Measurements from ENCODE around the gene PTPN4. TPM values are rescaled to one million over a fixed set of nuclear protein-coding genes. Genes with fewer than 3 reads are reported as not detected.

The PTPN4 gene
- total and polyA plus RNA-seq, 10 of the 15 experiments (the other 5 are each of a cell fraction or from before 2014, with no cell fraction given): 5.0 to 29.7 (median 23.7) TPM

GRCh38 chr2:119827866-119828507, 68.3 kb downstream of the PTPN4 start:
- WGBS (ENCODE audit: insufficient coverage, insufficient replicate concordance, low lambda C conversion rate, missing lambda C conversion rate): 85% methylated on average over 5 of the region's 5 CpGs
- no TSS peak for BruUV-seq (replicated peaks)
- Histone ChIP-seq H2AFZ (ENCODE audit: control insufficient read depth, low read depth, low read length) (no peak overlapping the region), H3K27ac (ENCODE audit: control insufficient read depth, insufficient read depth) (no peak overlapping the region), H3K9me3 (replicated peaks; ENCODE audit: control insufficient read depth, insufficient read depth, low read length) (peaks cover 3% of the 10 kb centered on the region; the same call in 2 of the 3 replicates), H3K4me2 (ENCODE audit: control insufficient read depth, insufficient read depth) (no peak overlapping the region), H3K4me3 (no peak overlapping the region), H3K4me1 (ENCODE audit: control insufficient read depth, insufficient read depth, low read length) (no peaks in the 10 kb centered on the region), H3K79me2 (ENCODE audit: control insufficient read depth, insufficient read depth, low read length) (no peaks in the 10 kb centered on the region), H3K36me3 (ENCODE audit: control insufficient read depth in 2 of 2, insufficient read depth in 2 of 2, low read length in 1 of 2) (no peaks in the 10 kb centered on the region), H3K27me3 (replicated peaks in 1 of 2; ENCODE audit: control insufficient read depth in 2 of 2, insufficient read depth in 2 of 2, low read length in 1 of 2) (no peaks in the 10 kb centered on the region), H4K20me1 (ENCODE audit: control insufficient read depth, insufficient read depth) (no peaks in the 10 kb centered on the region), H3K9ac (ENCODE audit: control insufficient read depth, insufficient read depth, low read length) (no peak overlapping the region)
- SMC1A ChIA-PET (ENCODE audit: uncharacterized antibody, unreplicated experiment): interaction anchor here (0.5 to 2.7 kb wide), 6 partner anchors 9 to 349 kb away, joined by 3 to 10 read pairs (median 6); no protein-coding TSS in a partner anchor
- CTCF ChIA-PET: interaction anchor here (0.6 to 12.6 kb wide), 10 partner anchors 10 to 485 kb away, joined by 3 to 111 read pairs (median 4); partner anchors contain the start of gene PTPN4
- in situ Hi-C loops (cut with MboI): no loop called here
- TF ChIP-seq STAT1 (conservative IDR thresholded peaks at IDR 0.05): no peak
- no peak for TF ChIP-seq RCOR1 (conservative IDR thresholded peaks at IDR 0.05; ENCODE audit: low read depth, low read length)
- TF ChIP-seq CBX5 (IDR thresholded peaks at IDR 0.05; ENCODE audit: low read depth): no peak
- TF ChIP-seq SUPT20H (IDR thresholded peaks at IDR 0.05; ENCODE audit: borderline replicate concordance, control insufficient read depth, low read depth, low read length): no peak
- no peak for TF ChIP-seq BACH1 (IDR thresholded peaks at IDR 0.05; ENCODE audit: borderline replicate concordance)
- TF ChIP-seq NFXL1 (IDR thresholded peaks at IDR 0.05; ENCODE audit: borderline replicate concordance): no peak
- no peak for TF ChIP-seq SMAD1 (IDR thresholded peaks at IDR 0.05; ENCODE audit: low read depth, partially characterized antibody)
- TF ChIP-seq ZBTB11 (CRISPR knock-in tag; IDR thresholded peaks at IDR 0.05): no peak
- no peak for TF ChIP-seq CHD2 (IDR thresholded peaks at IDR 0.05; ENCODE audit: borderline replicate concordance, low read depth, low read length)
- no peak for TF ChIP-seq TCF7 (IDR thresholded peaks at IDR 0.05; ENCODE audit: borderline replicate concordance)
- TF ChIP-seq NRF1 (conservative IDR thresholded peaks at IDR 0.05; ENCODE audit: low read depth, low read length): no peak
- TF ChIP-seq HCFC1 (IDR thresholded peaks at IDR 0.05; ENCODE audit: low read length): no peak
- no peak for TF ChIP-seq BCL11A (IDR thresholded peaks at IDR 0.05; ENCODE audit: low read depth, low read length)
- ATAC-seq (peak; percentile 77), FAIRE-seq (no peak), DNase-seq (ENCODE audit: low read depth, low spot score) (no peak)
- RAD21 ChIA-PET (ENCODE audit: unreplicated experiment): interaction anchor here (0.5 to 3.6 kb wide), 4 partner anchors 72 to 348 kb away, joined by 3 to 23 read pairs (median 4); no protein-coding TSS in a partner anchor
- intact Hi-C loops (cut with micrococcal nuclease; ENCODE audit: unreplicated experiment): loop anchor here (2.0 to 5.0 kb wide), 2 partner anchors 67 to 349 kb away; no protein-coding TSS in a partner anchor
- POLR2A ChIA-PET: no interaction called here

Measured in GM12878 (cell line).